ENCODE measurements around the gene PEDS1. TPM values are rescaled to one million over a fixed set of nuclear protein-coding genes. Genes with fewer than 3 reads are reported as not detected.

Gene PEDS1
- total and polyA plus RNA-seq, 2 of the 13 experiments (the other 11 are each of a cell fraction or from before 2014, with no cell fraction given), result 30.5 to 93.9 TPM

GRCh38 chr20:50153153-50153499 lies 397 bp downstream of the PEDS1 start (continued):
- no peak for TF ChIP-seq SKIL (CRISPR knock-in tag; IDR thresholded peaks at IDR 0.05; ENCODE audit: borderline replicate concordance)
- TF ChIP-seq ZNF773 (CRISPR knock-in tag; IDR thresholded peaks at IDR 0.05; ENCODE audit: borderline replicate concordance), result 0 out of 2 replicates have a peak, but pooled peaks have one; percentile 68
- TF ChIP-seq ZNF407 (CRISPR knock-in tag; IDR thresholded peaks at IDR 0.05; ENCODE audit: not compliant biosample characterization), result no peak
- TF ChIP-seq RFXAP (CRISPR knock-in tag; IDR thresholded peaks at IDR 0.05; ENCODE audit: borderline replicate concordance), result no peak
- no peak for TF ChIP-seq ZNF460 (CRISPR knock-in tag; IDR thresholded peaks at IDR 0.05; ENCODE audit: borderline replicate concordance)
- no peak for TF ChIP-seq ZSCAN30 (CRISPR knock-in tag; IDR thresholded peaks at IDR 0.05)
- TF ChIP-seq ZNF839 (CRISPR knock-in tag; IDR thresholded peaks at IDR 0.05; ENCODE audit: borderline replicate concordance), result no peak
- TF ChIP-seq ZNF563 (CRISPR knock-in tag; IDR thresholded peaks at IDR 0.05), result no peak
- no peak for TF ChIP-seq MED8 (CRISPR knock-in tag; IDR thresholded peaks at IDR 0.05; ENCODE audit: insufficient replicate concordance)
- no peak for TF ChIP-seq MLXIP (CRISPR knock-in tag; IDR thresholded peaks at IDR 0.05; ENCODE audit: borderline replicate concordance)
- TF ChIP-seq ZNF510 (CRISPR knock-in tag; IDR thresholded peaks at IDR 0.05; ENCODE audit: low read depth), result no peak
- peak; percentile 54; the same call in 1 of the 2 replicates for TF ChIP-seq PBX3 (CRISPR knock-in tag; IDR thresholded peaks at IDR 0.05; ENCODE audit: borderline replicate concordance)
- no peak for TF ChIP-seq ZNF589 (CRISPR knock-in tag; conservative IDR thresholded peaks at IDR 0.05)

All from HepG2 (cell line).